ENCODE measurements around the gene NTNG1. TPM values are rescaled to one million over a fixed set of nuclear protein-coding genes. Genes with fewer than 3 reads are reported as not detected.

Gene NTNG1
- total RNA-seq, 1 experiment from 2014 or later = 2.3 TPM

DNA sequence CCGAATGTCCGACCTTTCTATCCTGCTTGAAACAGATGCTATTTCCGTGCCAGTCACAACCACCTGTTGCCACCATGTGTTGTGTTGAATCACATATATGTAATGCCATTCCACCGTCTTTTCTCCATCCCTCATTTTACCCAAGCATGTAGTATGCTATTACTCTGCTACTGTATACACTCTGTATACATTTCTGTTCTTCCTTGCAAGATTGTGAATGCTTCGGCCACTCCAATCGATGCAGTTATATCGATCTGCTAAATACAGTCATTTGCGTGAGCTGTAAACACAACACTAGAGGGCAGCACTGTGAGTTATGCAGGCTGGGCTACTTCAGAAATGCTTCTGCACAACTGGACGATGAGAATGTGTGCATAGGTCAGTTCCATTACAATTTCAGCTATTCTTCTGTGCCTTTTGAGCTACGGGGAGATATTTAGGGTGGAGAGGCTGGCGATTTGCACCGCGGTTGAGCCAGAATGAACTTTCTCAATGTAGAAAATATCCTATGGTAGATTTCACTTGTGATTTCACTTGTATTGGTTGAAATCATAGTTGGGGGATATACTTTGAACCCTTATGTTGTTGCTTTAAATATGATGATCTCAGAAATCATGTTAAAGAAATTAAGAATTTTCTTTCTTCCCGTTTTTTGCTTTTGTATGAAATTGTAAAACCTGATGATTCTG is 289.8 kb downstream of the NTNG1 start:
- peaks cover 35% of the 10 kb centered on the region for H3K4me1 Mint-ChIP-seq
- H3K36me3 Mint-ChIP-seq = no peaks in the 10 kb centered on the region
- H3K9me3 Mint-ChIP-seq = peaks cover 7% of the 10 kb centered on the region; the same call in 1 of the 2 replicates
- peak; percentile 24 for DNase-seq (ENCODE audit: low spot score)
- ATAC-seq = peak; percentile 72
- H3K4me3 Mint-ChIP-seq = no peak overlapping the region
- TF ChIP-seq ETV6 (CRISPR knock-in tag; IDR thresholded peaks at IDR 0.05) = no peak
- no peak for TF ChIP-seq TEAD4 (CRISPR knock-in tag; IDR thresholded peaks at IDR 0.05)
- TF ChIP-seq, protein P1, sequence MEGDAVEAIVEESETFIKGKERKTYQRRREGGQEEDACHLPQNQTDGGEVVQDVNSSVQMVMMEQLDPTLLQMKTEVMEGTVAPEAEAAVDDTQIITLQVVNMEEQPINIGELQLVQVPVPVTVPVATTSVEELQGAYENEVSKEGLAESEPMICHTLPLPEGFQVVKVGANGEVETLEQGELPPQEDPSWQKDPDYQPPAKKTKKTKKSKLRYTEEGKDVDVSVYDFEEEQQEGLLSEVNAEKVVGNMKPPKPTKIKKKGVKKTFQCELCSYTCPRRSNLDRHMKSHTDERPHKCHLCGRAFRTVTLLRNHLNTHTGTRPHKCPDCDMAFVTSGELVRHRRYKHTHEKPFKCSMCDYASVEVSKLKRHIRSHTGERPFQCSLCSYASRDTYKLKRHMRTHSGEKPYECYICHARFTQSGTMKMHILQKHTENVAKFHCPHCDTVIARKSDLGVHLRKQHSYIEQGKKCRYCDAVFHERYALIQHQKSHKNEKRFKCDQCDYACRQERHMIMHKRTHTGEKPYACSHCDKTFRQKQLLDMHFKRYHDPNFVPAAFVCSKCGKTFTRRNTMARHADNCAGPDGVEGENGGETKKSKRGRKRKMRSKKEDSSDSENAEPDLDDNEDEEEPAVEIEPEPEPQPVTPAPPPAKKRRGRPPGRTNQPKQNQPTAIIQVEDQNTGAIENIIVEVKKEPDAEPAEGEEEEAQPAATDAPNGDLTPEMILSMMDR (IDR thresholded peaks at IDR 0.05) = peak; percentile 56
- ChIA-PET CTCF (interaction anchor here (0.5 to 1.8 kb wide), 14 partner anchors 9 to 704 kb away, joined by 3 to 10 read pairs (median 4); no protein-coding TSS in a partner anchor), POLR2A (no interaction called here)
- no peak overlapping the region for H3K27ac Mint-ChIP-seq
- no peaks in the 10 kb centered on the region for H3K27me3 Mint-ChIP-seq (ENCODE audit: low read depth)

DNA sequence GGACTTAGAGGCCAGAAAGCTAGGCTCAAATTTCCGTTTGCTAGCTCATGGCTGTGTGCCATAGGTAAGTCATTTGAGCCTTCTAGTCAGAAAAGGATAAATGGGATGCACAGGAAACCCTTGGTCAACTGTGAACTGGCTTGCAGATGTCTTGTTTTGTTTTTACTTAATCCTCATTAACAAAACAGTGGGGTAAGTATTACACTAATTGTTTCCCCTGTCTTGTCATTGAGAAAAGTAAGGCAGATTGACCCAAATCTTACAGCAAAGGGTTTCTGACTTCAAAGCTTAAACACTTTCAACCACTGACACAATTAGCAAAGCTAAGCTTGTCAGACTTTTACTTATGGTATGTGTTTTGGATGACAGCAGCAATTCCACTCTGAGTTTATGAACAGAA is 291.3 kb downstream of the NTNG1 start:
- no peaks in the 10 kb centered on the region for H3K36me3 Mint-ChIP-seq
- ATAC-seq (peak; percentile 76), DNase-seq (ENCODE audit: low spot score) (no peak)
- H3K27ac Mint-ChIP-seq = no peak overlapping the region
- TF ChIP-seq, protein P2, sequence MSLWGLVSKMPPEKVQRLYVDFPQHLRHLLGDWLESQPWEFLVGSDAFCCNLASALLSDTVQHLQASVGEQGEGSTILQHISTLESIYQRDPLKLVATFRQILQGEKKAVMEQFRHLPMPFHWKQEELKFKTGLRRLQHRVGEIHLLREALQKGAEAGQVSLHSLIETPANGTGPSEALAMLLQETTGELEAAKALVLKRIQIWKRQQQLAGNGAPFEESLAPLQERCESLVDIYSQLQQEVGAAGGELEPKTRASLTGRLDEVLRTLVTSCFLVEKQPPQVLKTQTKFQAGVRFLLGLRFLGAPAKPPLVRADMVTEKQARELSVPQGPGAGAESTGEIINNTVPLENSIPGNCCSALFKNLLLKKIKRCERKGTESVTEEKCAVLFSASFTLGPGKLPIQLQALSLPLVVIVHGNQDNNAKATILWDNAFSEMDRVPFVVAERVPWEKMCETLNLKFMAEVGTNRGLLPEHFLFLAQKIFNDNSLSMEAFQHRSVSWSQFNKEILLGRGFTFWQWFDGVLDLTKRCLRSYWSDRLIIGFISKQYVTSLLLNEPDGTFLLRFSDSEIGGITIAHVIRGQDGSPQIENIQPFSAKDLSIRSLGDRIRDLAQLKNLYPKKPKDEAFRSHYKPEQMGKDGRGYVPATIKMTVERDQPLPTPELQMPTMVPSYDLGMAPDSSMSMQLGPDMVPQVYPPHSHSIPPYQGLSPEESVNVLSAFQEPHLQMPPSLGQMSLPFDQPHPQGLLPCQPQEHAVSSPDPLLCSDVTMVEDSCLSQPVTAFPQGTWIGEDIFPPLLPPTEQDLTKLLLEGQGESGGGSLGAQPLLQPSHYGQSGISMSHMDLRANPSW (CRISPR knock-in tag; conservative IDR thresholded peaks at IDR 0.05; ENCODE audit: low read depth) = no peak
- TF ChIP-seq, protein P3, sequence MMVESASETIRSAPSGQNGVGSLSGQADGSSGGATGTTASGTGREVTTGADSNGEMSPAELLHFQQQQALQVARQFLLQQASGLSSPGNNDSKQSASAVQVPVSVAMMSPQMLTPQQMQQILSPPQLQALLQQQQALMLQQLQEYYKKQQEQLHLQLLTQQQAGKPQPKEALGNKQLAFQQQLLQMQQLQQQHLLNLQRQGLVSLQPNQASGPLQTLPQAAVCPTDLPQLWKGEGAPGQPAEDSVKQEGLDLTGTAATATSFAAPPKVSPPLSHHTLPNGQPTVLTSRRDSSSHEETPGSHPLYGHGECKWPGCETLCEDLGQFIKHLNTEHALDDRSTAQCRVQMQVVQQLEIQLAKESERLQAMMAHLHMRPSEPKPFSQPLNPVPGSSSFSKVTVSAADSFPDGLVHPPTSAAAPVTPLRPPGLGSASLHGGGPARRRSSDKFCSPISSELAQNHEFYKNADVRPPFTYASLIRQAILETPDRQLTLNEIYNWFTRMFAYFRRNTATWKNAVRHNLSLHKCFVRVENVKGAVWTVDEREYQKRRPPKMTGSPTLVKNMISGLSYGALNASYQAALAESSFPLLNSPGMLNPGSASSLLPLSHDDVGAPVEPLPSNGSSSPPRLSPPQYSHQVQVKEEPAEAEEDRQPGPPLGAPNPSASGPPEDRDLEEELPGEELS (CRISPR knock-in tag; IDR thresholded peaks at IDR 0.05) = peak; percentile 60; the same call in 1 of the 2 replicates
- TF ChIP-seq FOXK1 (CRISPR knock-in tag; IDR thresholded peaks at IDR 0.05) = 0 out of 2 replicates have a peak, but pooled peaks have one; percentile 26
- H3K4me1 Mint-ChIP-seq = peaks cover 32% of the 10 kb centered on the region
- ChIA-PET CTCF (interaction anchor here (0.7 to 2.5 kb wide), 12 partner anchors 13 to 335 kb away, joined by 3 to 14 read pairs (median 4); no protein-coding TSS in a partner anchor), POLR2A (interaction anchor here (0.5 kb wide), 1 partner anchor 293 kb away, joined by 3 read pairs; no protein-coding TSS in a partner anchor)
- no peaks in the 10 kb centered on the region for H3K9me3 Mint-ChIP-seq
- no peak overlapping the region for H3K4me3 Mint-ChIP-seq
- no peaks in the 10 kb centered on the region for H3K27me3 Mint-ChIP-seq (ENCODE audit: low read depth)

DNA sequence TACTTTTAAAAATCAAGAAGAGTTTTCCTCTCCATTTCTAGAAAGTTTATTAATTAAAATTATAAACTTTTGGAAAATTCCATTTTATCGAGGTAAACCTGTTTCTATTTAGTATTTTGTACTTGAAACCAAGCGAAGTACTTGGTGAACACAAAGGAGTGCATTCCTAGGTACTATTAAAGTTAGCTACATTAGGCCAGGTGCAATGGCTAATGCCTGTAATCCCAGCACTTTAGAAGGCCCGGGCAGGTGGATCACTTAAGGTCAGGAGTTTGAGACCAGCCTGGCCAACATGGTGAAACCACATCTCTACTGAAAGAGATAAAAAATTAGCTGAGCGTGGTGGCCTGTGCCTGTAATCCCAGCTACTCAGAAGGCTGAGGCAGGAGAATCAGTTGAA is 292.2 kb downstream of the NTNG1 start:
- Mint-ChIP-seq H3K27ac (no peak overlapping the region), H3K36me3 (no peaks in the 10 kb centered on the region), H3K9me3 (no peaks in the 10 kb centered on the region), H3K27me3 (ENCODE audit: low read depth) (no peaks in the 10 kb centered on the region), H3K4me3 (no peak overlapping the region), H3K4me1 (peaks cover 32% of the 10 kb centered on the region)
- ChIA-PET POLR2A (no interaction called here), CTCF (interaction anchor here (1.0 to 2.5 kb wide), 4 partner anchors 32 to 334 kb away, joined by 3 to 14 read pairs (median 4); no protein-coding TSS in a partner anchor)
- TF ChIP-seq IRF2 (CRISPR knock-in tag; IDR thresholded peaks at IDR 0.05; ENCODE audit: borderline replicate concordance, low read depth) = no peak
- TF ChIP-seq, protein P4, sequence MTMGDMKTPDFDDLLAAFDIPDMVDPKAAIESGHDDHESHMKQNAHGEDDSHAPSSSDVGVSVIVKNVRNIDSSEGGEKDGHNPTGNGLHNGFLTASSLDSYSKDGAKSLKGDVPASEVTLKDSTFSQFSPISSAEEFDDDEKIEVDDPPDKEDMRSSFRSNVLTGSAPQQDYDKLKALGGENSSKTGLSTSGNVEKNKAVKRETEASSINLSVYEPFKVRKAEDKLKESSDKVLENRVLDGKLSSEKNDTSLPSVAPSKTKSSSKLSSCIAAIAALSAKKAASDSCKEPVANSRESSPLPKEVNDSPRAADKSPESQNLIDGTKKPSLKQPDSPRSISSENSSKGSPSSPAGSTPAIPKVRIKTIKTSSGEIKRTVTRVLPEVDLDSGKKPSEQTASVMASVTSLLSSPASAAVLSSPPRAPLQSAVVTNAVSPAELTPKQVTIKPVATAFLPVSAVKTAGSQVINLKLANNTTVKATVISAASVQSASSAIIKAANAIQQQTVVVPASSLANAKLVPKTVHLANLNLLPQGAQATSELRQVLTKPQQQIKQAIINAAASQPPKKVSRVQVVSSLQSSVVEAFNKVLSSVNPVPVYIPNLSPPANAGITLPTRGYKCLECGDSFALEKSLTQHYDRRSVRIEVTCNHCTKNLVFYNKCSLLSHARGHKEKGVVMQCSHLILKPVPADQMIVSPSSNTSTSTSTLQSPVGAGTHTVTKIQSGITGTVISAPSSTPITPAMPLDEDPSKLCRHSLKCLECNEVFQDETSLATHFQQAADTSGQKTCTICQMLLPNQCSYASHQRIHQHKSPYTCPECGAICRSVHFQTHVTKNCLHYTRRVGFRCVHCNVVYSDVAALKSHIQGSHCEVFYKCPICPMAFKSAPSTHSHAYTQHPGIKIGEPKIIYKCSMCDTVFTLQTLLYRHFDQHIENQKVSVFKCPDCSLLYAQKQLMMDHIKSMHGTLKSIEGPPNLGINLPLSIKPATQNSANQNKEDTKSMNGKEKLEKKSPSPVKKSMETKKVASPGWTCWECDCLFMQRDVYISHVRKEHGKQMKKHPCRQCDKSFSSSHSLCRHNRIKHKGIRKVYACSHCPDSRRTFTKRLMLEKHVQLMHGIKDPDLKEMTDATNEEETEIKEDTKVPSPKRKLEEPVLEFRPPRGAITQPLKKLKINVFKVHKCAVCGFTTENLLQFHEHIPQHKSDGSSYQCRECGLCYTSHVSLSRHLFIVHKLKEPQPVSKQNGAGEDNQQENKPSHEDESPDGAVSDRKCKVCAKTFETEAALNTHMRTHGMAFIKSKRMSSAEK (CRISPR knock-in tag; IDR thresholded peaks at IDR 0.05; ENCODE audit: borderline replicate concordance) = no peak
- TF ChIP-seq FOXJ3 (CRISPR knock-in tag; IDR thresholded peaks at IDR 0.05; ENCODE audit: borderline replicate concordance) = no peak
- no peak for TF ChIP-seq ELF4 (CRISPR knock-in tag; IDR thresholded peaks at IDR 0.05; ENCODE audit: low read depth)
- no peak for TF ChIP-seq RORB (CRISPR knock-in tag; IDR thresholded peaks at IDR 0.05)
- TF ChIP-seq FOXP1 (CRISPR knock-in tag; IDR thresholded peaks at IDR 0.05; ENCODE audit: borderline replicate concordance) = no peak
- TF ChIP-seq NR3C1 (CRISPR knock-in tag; conservative IDR thresholded peaks at IDR 0.05; ENCODE audit: low read depth) = no peak
- no peak for TF ChIP-seq MYBL2 (CRISPR knock-in tag; IDR thresholded peaks at IDR 0.05)
- no peak for TF ChIP-seq ZNF263 (CRISPR knock-in tag; IDR thresholded peaks at IDR 0.05; ENCODE audit: low read depth)
- TF ChIP-seq, protein P5, sequence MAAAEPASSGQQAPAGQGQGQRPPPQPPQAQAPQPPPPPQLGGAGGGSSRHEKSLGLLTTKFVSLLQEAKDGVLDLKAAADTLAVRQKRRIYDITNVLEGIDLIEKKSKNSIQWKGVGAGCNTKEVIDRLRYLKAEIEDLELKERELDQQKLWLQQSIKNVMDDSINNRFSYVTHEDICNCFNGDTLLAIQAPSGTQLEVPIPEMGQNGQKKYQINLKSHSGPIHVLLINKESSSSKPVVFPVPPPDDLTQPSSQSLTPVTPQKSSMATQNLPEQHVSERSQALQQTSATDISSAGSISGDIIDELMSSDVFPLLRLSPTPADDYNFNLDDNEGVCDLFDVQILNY (CRISPR knock-in tag; IDR thresholded peaks at IDR 0.05) = no peak
- no peak for TF ChIP-seq NR2C2 (CRISPR knock-in tag; IDR thresholded peaks at IDR 0.05)
- TF ChIP-seq ZNF396 (CRISPR knock-in tag; IDR thresholded peaks at IDR 0.05; ENCODE audit: borderline replicate concordance) = no peak
- no peak for TF ChIP-seq EMX1 (CRISPR knock-in tag; IDR thresholded peaks at IDR 0.05)
- DNase-seq (ENCODE audit: low spot score) = no peak
- ATAC-seq = no peak

Data from WTC11 (cell line).